ENCODE data around the gene SRM.
"Not testable (repeated sequence)": the region's sequence is repeated elsewhere in the genome, so short reads cannot be mapped to it uniquely, and the experiment has no call there.

The SRM gene

GRCh38 chr1:11057477-11057876 lies 2.3 kb downstream of the SRM start:
- Histone ChIP-seq H3K36me3 (ENCODE audit: insufficient read depth, low read length) (no peaks in the 10 kb centered on the region), H3K4me1 (ENCODE audit: insufficient read depth, low read length) (peaks cover 6% of the 10 kb centered on the region; the same call in 1 of the 2 replicates), H3K9ac (ENCODE audit: low read depth, low read length) (no peak overlapping the region), H3K9me3 (ENCODE audit: control insufficient read depth, insufficient read depth, low read length) (no peaks in the 10 kb centered on the region)

- Histone ChIP-seq H3K9ac (ENCODE audit: low read depth, low read length) (no peak overlapping the region), H3K4me1 (ENCODE audit: insufficient read depth, low read length) (peaks cover 13% of the 10 kb centered on the region; the same call in 1 of the 2 replicates), H3K36me3 (ENCODE audit: insufficient read depth, low read length) (no peaks in the 10 kb centered on the region), H3K9me3 (ENCODE audit: control insufficient read depth, insufficient read depth, low read length) (no peaks in the 10 kb centered on the region)
Measured at GRCh38 chr1:11056504-11056903, 3.3 kb downstream of the SRM start.

- Histone ChIP-seq H3K36me3 (ENCODE audit: insufficient read depth, low read length) (no peaks in the 10 kb centered on the region), H3K9ac (ENCODE audit: low read depth, low read length) (no peak overlapping the region), H3K9me3 (ENCODE audit: control insufficient read depth, insufficient read depth, low read length) (no peaks in the 10 kb centered on the region), H3K4me1 (ENCODE audit: insufficient read depth, low read length) (peaks cover 13% of the 10 kb centered on the region; the same call in 1 of the 2 replicates)
Measured at GRCh38 chr1:11055676-11056075, 4.1 kb downstream of the SRM start.

- no peaks in the 10 kb centered on the region for H3K36me3 ChIP-seq (ENCODE audit: insufficient read depth, low read length)
- no peaks in the 10 kb centered on the region for H3K9me3 ChIP-seq (ENCODE audit: control insufficient read depth, insufficient read depth, low read length)
- H3K9ac ChIP-seq (ENCODE audit: low read depth, low read length) = no peak overlapping the region
- H3K4me1 ChIP-seq (ENCODE audit: insufficient read depth, low read length) = peaks cover 13% of the 10 kb centered on the region; the same call in 1 of the 2 replicates
Measured at GRCh38 chr1:11054666-11055065, 5.2 kb downstream of the SRM start.

- H3K4me1 ChIP-seq (ENCODE audit: insufficient read depth, low read length) = peaks cover 13% of the 10 kb centered on the region; the same call in 1 of the 2 replicates
- no peaks in the 10 kb centered on the region for H3K36me3 ChIP-seq (ENCODE audit: insufficient read depth, low read length)
- no peaks in the 10 kb centered on the region for H3K9me3 ChIP-seq (ENCODE audit: control insufficient read depth, insufficient read depth, low read length)
- H3K9ac ChIP-seq (ENCODE audit: low read depth, low read length) = no peak overlapping the region
Measured at GRCh38 chr1:11054181-11054580, 5.6 kb downstream of the SRM start.

GRCh38 chr1:11053758-11054137 lies 6.1 kb downstream of the SRM start:
- H3K4me1 ChIP-seq (ENCODE audit: insufficient read depth, low read length) = peaks cover 13% of the 10 kb centered on the region; the same call in 1 of the 2 replicates
- H3K9me3 ChIP-seq (ENCODE audit: control insufficient read depth, insufficient read depth, low read length) = no peaks in the 10 kb centered on the region
- no peaks in the 10 kb centered on the region for H3K36me3 ChIP-seq (ENCODE audit: insufficient read depth, low read length)
- H3K9ac ChIP-seq (ENCODE audit: low read depth, low read length) = no peak overlapping the region

- H3K36me3 ChIP-seq (ENCODE audit: insufficient read depth, low read length) = no peaks in the 10 kb centered on the region
- H3K9ac ChIP-seq (ENCODE audit: low read depth, low read length) = no peak overlapping the region
- peaks cover 13% of the 10 kb centered on the region; the same call in 1 of the 2 replicates for H3K4me1 ChIP-seq (ENCODE audit: insufficient read depth, low read length)
- no peaks in the 10 kb centered on the region for H3K9me3 ChIP-seq (ENCODE audit: control insufficient read depth, insufficient read depth, low read length)
Measured at GRCh38 chr1:11052839-11053757, 6.7 kb downstream of the SRM start.

GRCh38 chr1:11051781-11052511 lies 7.9 kb downstream of the SRM start:
- peaks cover 13% of the 10 kb centered on the region; the same call in 1 of the 2 replicates for H3K4me1 ChIP-seq (ENCODE audit: insufficient read depth, low read length)
- H3K36me3 ChIP-seq (ENCODE audit: insufficient read depth, low read length) = no peaks in the 10 kb centered on the region
- H3K9me3 ChIP-seq (ENCODE audit: control insufficient read depth, insufficient read depth, low read length) = no peaks in the 10 kb centered on the region
- no peak overlapping the region for H3K9ac ChIP-seq (ENCODE audit: low read depth, low read length)

GRCh38 chr1:11051121-11051520 lies 8.7 kb downstream of the SRM start:
- H3K9me3 ChIP-seq (ENCODE audit: control insufficient read depth, insufficient read depth, low read length); H3K9ac ChIP-seq (ENCODE audit: low read depth, low read length); H3K36me3 ChIP-seq (ENCODE audit: insufficient read depth, low read length): not testable (repeated sequence)
- peaks cover 13% of the 10 kb centered on the region; the same call in 1 of the 2 replicates for H3K4me1 ChIP-seq (ENCODE audit: insufficient read depth, low read length)

GRCh38 chr1:11046625-11047365 lies 13.0 kb downstream of the SRM start, which contains the start of gene MASP2:
Gene MASP2, minus strand, starts transcription at chr1:11047239. Its CDS starts 32 bp downstream, at chr1:11047207.
- no peak within 1 kb of the TSS for H3K9ac ChIP-seq (ENCODE audit: low read depth, low read length)
- H3K4me1 ChIP-seq (ENCODE audit: insufficient read depth, low read length) = peaks cover 1% of the 10 kb centered on the region; the same call in 1 of the 2 replicates
- no peaks in the 10 kb centered on the region for H3K36me3 ChIP-seq (ENCODE audit: insufficient read depth, low read length)
- H3K9me3 ChIP-seq (ENCODE audit: control insufficient read depth, insufficient read depth, low read length) = no peaks in the 10 kb centered on the region

GRCh38 chr1:11046270-11046566 lies 13.6 kb downstream of the SRM start:
- H3K9me3 ChIP-seq (ENCODE audit: control insufficient read depth, insufficient read depth, low read length) = no peaks in the 10 kb centered on the region
- no peaks in the 10 kb centered on the region; the same call in 1 of the 2 replicates for H3K4me1 ChIP-seq (ENCODE audit: insufficient read depth, low read length)
- H3K36me3 ChIP-seq (ENCODE audit: insufficient read depth, low read length) = no peaks in the 10 kb centered on the region
- H3K9ac ChIP-seq (ENCODE audit: low read depth, low read length) = no peak overlapping the region

- no peaks in the 10 kb centered on the region for H3K9me3 ChIP-seq (ENCODE audit: control insufficient read depth, insufficient read depth, low read length)
- H3K9ac ChIP-seq (ENCODE audit: low read depth, low read length) = peak overlapping the region; percentile 35; the same call in 1 of the 2 replicates
- no peaks in the 10 kb centered on the region; the same call in 1 of the 2 replicates for H3K4me1 ChIP-seq (ENCODE audit: insufficient read depth, low read length)
- no peaks in the 10 kb centered on the region for H3K36me3 ChIP-seq (ENCODE audit: insufficient read depth, low read length)
Measured at GRCh38 chr1:11045428-11046269, 14.2 kb downstream of the SRM start.

GRCh38 chr1:11044849-11045427 lies 14.9 kb downstream of the SRM start:
- Histone ChIP-seq H3K4me1 (ENCODE audit: insufficient read depth, low read length) (no peaks in the 10 kb centered on the region; the same call in 1 of the 2 replicates), H3K9ac (ENCODE audit: low read depth, low read length) (no peak overlapping the region), H3K9me3 (ENCODE audit: control insufficient read depth, insufficient read depth, low read length) (no peaks in the 10 kb centered on the region), H3K36me3 (ENCODE audit: insufficient read depth, low read length) (no peaks in the 10 kb centered on the region)

All from ES-I3 (cell line).